ENCODE data around the gene TYMP. TPM values are rescaled to one million over a fixed set of nuclear protein-coding genes. Genes with fewer than 3 reads are reported as not detected.

TYMP gene
- polyA plus RNA-seq, 1 donor (not counting 4 experiments of a cell fraction or from before 2014, with no cell fraction given): 25.5 TPM

- Histone ChIP-seq H3K4me2 (ENCODE audit: control insufficient read depth, extremely low read depth, insufficient read depth, low read depth, low read length) (peak overlapping the region; percentile 56), H3K9ac (ENCODE audit: control insufficient read depth, extremely low read depth, insufficient read depth, low read length) (peak overlapping the region; percentile 73), H3K27me3 (ENCODE audit: control insufficient read depth, extremely low read depth, insufficient read depth, low read length) (peaks cover 31% of the 10 kb centered on the region), H3K79me2 (ENCODE audit: control insufficient read depth, insufficient read depth, low read length) (no peaks in the 10 kb centered on the region), H3K27ac (ENCODE audit: control insufficient read depth, insufficient read depth, low read length) (no peak overlapping the region), H3K36me3 (ENCODE audit: control insufficient read depth in 2 of 2, extremely low read depth in 1 of 2, insufficient read depth in 2 of 2, low read length in 2 of 2) (no peaks in the 10 kb centered on the region), H3K4me3 (ENCODE audit: control insufficient read depth in 2 of 3, extremely low read depth in 1 of 3, insufficient read depth in 2 of 3, low read depth in 1 of 3, low read length in 3 of 3) (peak overlapping the region; percentile 29 to 88 (median 41)), H3K4me1 (ENCODE audit: control insufficient read depth, extremely low read depth, insufficient read depth, low read length) (no peaks in the 10 kb centered on the region), H2AFZ (ENCODE audit: control insufficient read depth, low read length) (no peak overlapping the region), H4K20me1 (ENCODE audit: control insufficient read depth, extremely low read depth, insufficient read depth, low read length) (peaks cover 3% of the 10 kb centered on the region), H3K9me3 (ENCODE audit: control insufficient read depth, low read depth, low read length) (no peaks in the 10 kb centered on the region), H3K9me1 (ENCODE audit: control insufficient read depth, extremely low read depth, insufficient read depth, low read length) (no peaks in the 10 kb centered on the region)
- DNase-seq (ENCODE audit: low read depth, low spot score) (no peak), FAIRE-seq (no peak)
- dilution Hi-C loops (cut with MboI; ENCODE audit: extremely low pct_ligation_motif_present, low sequenced_read_pairs): no loop called here
- TF ChIP-seq EZH2 (IDR thresholded peaks at IDR 0.05; ENCODE audit: low read length): no peak
- no peak for TF ChIP-seq CTCF (optimal IDR thresholded peaks at IDR 0.05 in 1 of 3, IDR thresholded peaks at IDR 0.05 in 1 of 3, conservative IDR thresholded peaks at IDR 0.05 in 1 of 3; ENCODE audit: extremely low read depth in 1 of 3, insufficient read depth in 2 of 3, low read length in 3 of 3)
Observed at GRCh38 chr22:50482107-50483074, 47.4 kb downstream of the TYMP start.

- peak within 1 kb of the TSS; percentile 73 for H3K9ac ChIP-seq (ENCODE audit: control insufficient read depth, extremely low read depth, insufficient read depth, low read length)
- H3K4me1 ChIP-seq (ENCODE audit: control insufficient read depth, extremely low read depth, insufficient read depth, low read length): peaks cover 6% of the 10 kb centered on the region
- FAIRE-seq: no peak
- no peaks in the 10 kb centered on the region for H3K9me3 ChIP-seq (ENCODE audit: control insufficient read depth, low read depth, low read length)
- no peak within 1 kb of the TSS for H3K27ac ChIP-seq (ENCODE audit: control insufficient read depth, insufficient read depth, low read length)
- no peak for TF ChIP-seq CTCF (optimal IDR thresholded peaks at IDR 0.05 in 1 of 3, IDR thresholded peaks at IDR 0.05 in 1 of 3, conservative IDR thresholded peaks at IDR 0.05 in 1 of 3; ENCODE audit: extremely low read depth in 1 of 3, insufficient read depth in 2 of 3, low read length in 3 of 3)
- no peaks in the 10 kb centered on the region for H3K36me3 ChIP-seq (ENCODE audit: control insufficient read depth in 2 of 2, extremely low read depth in 1 of 2, insufficient read depth in 2 of 2, low read length in 2 of 2)
- H2AFZ ChIP-seq (ENCODE audit: control insufficient read depth, low read length): peak within 1 kb of the TSS; percentile 6
- H3K9me1 ChIP-seq (ENCODE audit: control insufficient read depth, extremely low read depth, insufficient read depth, low read length): no peaks in the 10 kb centered on the region
- dilution Hi-C loops (cut with MboI; ENCODE audit: extremely low pct_ligation_motif_present, low sequenced_read_pairs): no loop called here
- DNase-seq (ENCODE audit: low read depth, low spot score): no peak
- peak within 1 kb of the TSS; percentile 29 to 88 (median 41) for H3K4me3 ChIP-seq (ENCODE audit: control insufficient read depth in 2 of 3, extremely low read depth in 1 of 3, insufficient read depth in 2 of 3, low read depth in 1 of 3, low read length in 3 of 3)
- H3K4me2 ChIP-seq (ENCODE audit: control insufficient read depth, extremely low read depth, insufficient read depth, low read depth, low read length): peak within 1 kb of the TSS; percentile 56
- peaks cover 3% of the 10 kb centered on the region for H4K20me1 ChIP-seq (ENCODE audit: control insufficient read depth, extremely low read depth, insufficient read depth, low read length)
- H3K27me3 ChIP-seq (ENCODE audit: control insufficient read depth, extremely low read depth, insufficient read depth, low read length): peaks cover 30% of the 10 kb centered on the region
- no peaks in the 10 kb centered on the region for H3K79me2 ChIP-seq (ENCODE audit: control insufficient read depth, insufficient read depth, low read length)
Observed at GRCh38 chr22:50481440-50482106, 48.2 kb downstream of the TYMP start, which contains the start of gene ADM2. TSS of gene ADM2 (plus strand) at chr22:50481543. CDS start at chr22:50481848, 305 bp downstream.

All from keratinocyte (primary cell).